SK-N-SH (cell line): ENCODE measurements around the gene GSTM5. TPM values are rescaled to one million over a fixed set of nuclear protein-coding genes. Genes with fewer than 3 reads are reported as not detected.

Experiments
- CTCF ChIA-PET: fragments of 300-600, 350-600 bp; formaldehyde crosslinking; extraction: SDS; loops from one replicate; lab custom pipeline; 2021; lab: Yijun Ruan, JAX
- POLR2A ChIA-PET: fragments of 350-600 bp; sonication (Branson Sonifier 250); formaldehyde crosslinking; extraction: SDS; loops from one replicate; lab custom pipeline; 2020; ENCODE audit warnings: antibody characterized with exemption, inconsistent platforms; lab: Yijun Ruan, JAX
- DNase-seq: peaks from one replicate; pipeline ENCODE4 v3.0.0; 2012
- H2AFZ ChIP-seq: fragments of 200-600 bp; sonication (generic); 2 replicates; pipeline ENCODE4 v1.8.1; 2016; ENCODE audit warnings: antibody characterized with exemption, mild to moderate bottlenecking, low read depth
- H3F3A ChIP-seq: fragments of 200-600 bp; sonication (generic); replicated peaks from 2 replicates; pipeline ENCODE3; 2016; ENCODE audit warnings: antibody characterized with exemption, mild to moderate bottlenecking; ENCODE audit not compliant: insufficient read depth
- H3K27ac ChIP-seq, 2 experiments: fragments of 200-500 bp in 1 of 2; fragments of 200-600 bp in 1 of 2; sonication (Bioruptor generic) in 1 of 2; sonication (generic), shearing (Covaris generic) in 1 of 2; 2 replicates each; pipeline versions ENCODE4 v1.5.1 to v1.6.1; 2014 to 2016; ENCODE audit warnings: low read depth in 2 of 2, inconsistent platforms in 1 of 2, low read length in 1 of 2, mild to moderate bottlenecking in 1 of 2, mixed read lengths in 1 of 2
- H3K27me3 ChIP-seq: fragments of 200-600 bp; sonication (generic), shearing (Covaris generic); 2 replicates; pipeline ENCODE4 v1.6.1; 2016; ENCODE audit warnings: mixed run types; ENCODE audit not compliant: insufficient read depth
- H3K36me3 ChIP-seq, 2 experiments: fragments of 200-500 bp in 1 of 2; fragments of 200-600 bp in 1 of 2; sonication (Bioruptor generic) in 1 of 2; sonication (generic) in 1 of 2; replicated peaks in 1 of 2; 2 replicates each; pipeline versions ENCODE3 to v1.5.1; 2014 to 2016; ENCODE audit warnings: low read length in 1 of 2, mild to moderate bottlenecking in 1 of 2; ENCODE audit not compliant: insufficient read depth in 2 of 2, control insufficient read depth in 1 of 2
- H3K4me1 ChIP-seq, 2 experiments: fragments of 200-500 bp in 1 of 2; fragments of 200-600 bp in 1 of 2; sonication (Bioruptor generic) in 1 of 2; sonication (generic), shearing (Covaris generic) in 1 of 2; 2 replicates each; pipeline versions ENCODE4 v1.5.1 to v1.6.1; 2014 to 2016; ENCODE audit warnings: low read depth in 1 of 2, low read length in 1 of 2, mixed run types in 1 of 2; ENCODE audit not compliant: insufficient read depth in 2 of 2, control insufficient read depth in 1 of 2
- H3K4me2 ChIP-seq: fragments of 200-600 bp; sonication (generic), shearing (Covaris generic); 2 replicates; pipeline ENCODE4 v1.6.1; 2017; ENCODE audit warnings: mixed run types
- H3K4me3 ChIP-seq, 2 experiments: fragments of 200-500 bp in 1 of 2; fragments of 200-600 bp in 1 of 2; sonication (Bioruptor generic) in 1 of 2; sonication (generic), shearing (Covaris generic) in 1 of 2; 2 replicates each; pipeline versions ENCODE4 v1.5.1 to v1.8.1; 2014 to 2016; ENCODE audit warnings: low read depth in 2 of 2, inconsistent platforms in 1 of 2, low read length in 1 of 2, mild to moderate bottlenecking in 1 of 2, mixed read lengths in 1 of 2, moderate library complexity in 1 of 2
- H3K79me2 ChIP-seq: fragments of 200-600 bp; sonication (generic); 2 replicates; pipeline ENCODE4 v1.8.1; 2017; ENCODE audit warnings: mild to moderate bottlenecking; ENCODE audit not compliant: insufficient read depth
- H3K9ac ChIP-seq: fragments of 200-600 bp; sonication (generic); 2 replicates; pipeline ENCODE4 v1.6.1; 2017; ENCODE audit warnings: mixed run types
- H3K9me2 ChIP-seq: fragments of 200-600 bp; sonication (generic); 2 replicates; pipeline ENCODE4 v1.6.1; 2017; ENCODE audit warnings: mixed run types
- H3K9me3 ChIP-seq: fragments of 200-600 bp; sonication (generic); 2 replicates; pipeline ENCODE4 v1.6.1; 2017; ENCODE audit warnings: mixed run types, mild to moderate bottlenecking, moderate library complexity
- H4K20me1 ChIP-seq: fragments of 200-600 bp; sonication (generic); 2 replicates; pipeline ENCODE4 v1.6.1; 2017; ENCODE audit warnings: mild to moderate bottlenecking, mixed run types; ENCODE audit not compliant: insufficient read depth
- CTCF ChIP-seq: fragments of 200-600 bp; sonication (generic); IDR thresholded peaks from 2 replicates; pipeline ENCODE4 v1.6.1; 2017; ENCODE audit warnings: antibody characterized with exemption, mild to moderate bottlenecking, moderate library complexity
- FOSL2 ChIP-seq: IDR thresholded peaks from 2 replicates; pipeline ENCODE4 v1.4.0; 2012; ENCODE audit warnings: low read depth, mild to moderate bottlenecking, moderate library complexity, borderline replicate concordance
- FOXM1 ChIP-seq: IDR thresholded peaks from 2 replicates; pipeline ENCODE4 v1.4.0; 2012; ENCODE audit warnings: low read depth, mild to moderate bottlenecking
- GABPA ChIP-seq: IDR thresholded peaks from 2 replicates; pipeline ENCODE4 v1.4.0; 2012; ENCODE audit warnings: low read depth, mild to moderate bottlenecking
- IRF3 ChIP-seq: fragments of 150-350 bp; IDR thresholded peaks from 2 replicates; pipeline ENCODE4 v1.6.1; 2016; ENCODE audit warnings: mild to moderate bottlenecking, low read depth, low read length
- JUND ChIP-seq: IDR thresholded peaks from 2 replicates; pipeline ENCODE4 v1.4.0; 2012
- MAX ChIP-seq: IDR thresholded peaks from 2 replicates; pipeline ENCODE4 v1.4.0; 2012; ENCODE audit warnings: low read depth
- MEF2A ChIP-seq: IDR thresholded peaks from 2 replicates; pipeline ENCODE4 v1.4.0; 2012; ENCODE audit warnings: low read depth, borderline replicate concordance
- POLR2AphosphoS5 ChIP-seq: IDR thresholded peaks from 2 replicates; pipeline ENCODE4 v1.6.1; 2012; ENCODE audit warnings: low read depth, low read length
- RCOR1 ChIP-seq: fragments of 150-350 bp; IDR thresholded peaks from 2 replicates; pipeline ENCODE4 v1.6.1; 2017; ENCODE audit warnings: antibody characterized with exemption, low read length
- RFX5 ChIP-seq: IDR thresholded peaks from 2 replicates; pipeline ENCODE4 v1.6.1; 2012; ENCODE audit warnings: mild to moderate bottlenecking, improper control_type of control experiment, low read length
- SIN3A ChIP-seq: IDR thresholded peaks from 2 replicates; pipeline ENCODE4 v1.6.1; 2012; ENCODE audit warnings: low read depth, mild to moderate bottlenecking, low read length, moderate library complexity, borderline replicate concordance
- TCF12 ChIP-seq: IDR thresholded peaks from 2 replicates; pipeline ENCODE4 v1.4.0; 2012
- TEAD4 ChIP-seq: IDR thresholded peaks from 2 replicates; pipeline ENCODE4 v1.4.0; 2012; ENCODE audit warnings: mild to moderate bottlenecking, borderline replicate concordance; ENCODE audit not compliant: insufficient read depth
- USF1 ChIP-seq: IDR thresholded peaks from 2 replicates; pipeline ENCODE4 v1.4.0; 2012; ENCODE audit warnings: low read depth, borderline replicate concordance
- USF2 ChIP-seq: fragments of 150-350 bp; IDR thresholded peaks from 2 replicates; pipeline ENCODE4 v1.6.1; 2017; ENCODE audit warnings: antibody characterized with exemption, low read length, low read depth, borderline replicate concordance
- ZBTB33 ChIP-seq: IDR thresholded peaks from 2 replicates; pipeline ENCODE4 v1.4.0; 2012; ENCODE audit warnings: low read depth, borderline replicate concordance
- WGBS: methylation state at CpG from one replicate; pipeline ENCODE4 v1.1.6; 2017; ENCODE audit warnings: low lambda C conversion rate; 5-methylcytosine and 5-hydroxymethylcytosine counted together
- polyA plus RNA-seq, 3 experiments: library from polyadenylated mRNA; depleted of rRNA; stranded (reverse); fragments of >200 nt; gene quantifications; 2 replicates each; pipeline ENCODE4 v1.2.3, GENCODE V29; 2012

Gene GSTM5
- polyA plus RNA-seq, 1 of the 3 experiments (the other 2 are of a cell fraction) = not detected

- no peak overlapping the region for H2AFZ ChIP-seq
- no peaks in the 10 kb centered on the region for H3K79me2 ChIP-seq
- no peak overlapping the region for H3K4me3 ChIP-seq
- TF ChIP-seq FOXM1 (no peak), USF1 (no peak), TEAD4 (no peak), ZBTB33 (no peak), GABPA (no peak), CTCF (no peak), RCOR1 (no peak), MEF2A (no peak)
- H3F3A ChIP-seq = no peaks in the 10 kb centered on the region
- WGBS = 64% methylated on average over 3 of the region's 7 CpGs
- ChIA-PET CTCF (interaction anchor here (1.0 to 5.2 kb wide), 4 partner anchors 11 to 230 kb away, joined by 4 to 36 read pairs (median 5); partner anchors contain the start of gene AHCYL1), POLR2A (no interaction called here)
- H3K9me3 ChIP-seq = no peaks in the 10 kb centered on the region
- peaks cover 4 to 15% of the 10 kb centered on the region in 2 experiments; a peak in 2 of 4 replicates for H3K4me1 ChIP-seq
- H4K20me1 ChIP-seq = no peaks in the 10 kb centered on the region
- no peaks in the 10 kb centered on the region for H3K9me2 ChIP-seq
- DNase-seq = no peak
- no peaks in the 10 kb centered on the region for H3K27me3 ChIP-seq
- no peak overlapping the region for H3K9ac ChIP-seq
- H3K36me3 ChIP-seq = no peaks in the 10 kb centered on the region
- H3K27ac ChIP-seq = no peak overlapping the region
- no peak overlapping the region for H3K4me2 ChIP-seq
These were observed 50.1 kb downstream of the GSTM5 start for GRCh38 chr1:109762039-109762585.

- Histone ChIP-seq H4K20me1 (no peaks in the 10 kb centered on the region), H3K4me1 (peaks cover 4 to 15% of the 10 kb centered on the region in 2 experiments; a peak in 2 of 4 replicates), H3K9ac (no peak overlapping the region), H3K36me3 (no peaks in the 10 kb centered on the region), H3K27ac (no peak overlapping the region), H3K27me3 (no peaks in the 10 kb centered on the region), H3K9me2 (no peaks in the 10 kb centered on the region), H3K4me3 (no peak overlapping the region), H3K4me2 (no peak overlapping the region), H3F3A (no peaks in the 10 kb centered on the region), H2AFZ (peak overlapping the region; percentile 17; the same call in 1 of the 2 replicates), H3K9me3 (no peaks in the 10 kb centered on the region), H3K79me2 (no peaks in the 10 kb centered on the region)
- ChIA-PET CTCF (interaction anchor here (1.3 to 5.2 kb wide), 4 partner anchors 10 to 231 kb away, joined by 4 to 36 read pairs (median 5); no protein-coding TSS in a partner anchor), POLR2A (no interaction called here)
- WGBS = 79% methylated on average over 9 of the region's 11 CpGs
- DNase-seq = peak; percentile 25
- no peak for TF ChIP-seq GABPA
- TF ChIP-seq RCOR1 = no peak
- TF ChIP-seq TCF12 = no peak
- TF ChIP-seq IRF3 = no peak
- TF ChIP-seq USF2 = no peak
- no peak for TF ChIP-seq POLR2AphosphoS5
- no peak for TF ChIP-seq JUND
- TF ChIP-seq RFX5 = no peak
- no peak for TF ChIP-seq FOSL2
- TF ChIP-seq MAX = no peak
- no peak for TF ChIP-seq SIN3A
These were observed 51.0 kb downstream of the GSTM5 start for GRCh38 chr1:109762821-109763645.
